Coronary artery (tissue), 2 donors: Measurements from ENCODE around the gene IRF1.

Experiments
- DNase-seq: peaks from one replicate; pipeline ENCODE4 v3.0.0-alpha.2; 2017; ENCODE audit warnings: low spot score
- H3K27ac ChIP-seq, 2 donors: fragments of 200-600 bp; sonication (generic); one replicate each; pipeline ENCODE4 v1.5.1; 2016 to 2019
- H3K4me3 ChIP-seq: fragments of 200-600 bp; sonication (generic); 2 replicates; pipeline ENCODE4 v1.5.1; 2016; ENCODE audit warnings: mild to moderate bottlenecking, moderate library complexity
- TF ChIP-seq, protein P1 (sequence below): fragments of 200-600 bp; sonication (generic); IDR thresholded peaks from one replicate; pipeline ENCODE4 v1.5.1; 2019; ENCODE audit warnings: antibody characterized with exemption

The IRF1 gene

DNA sequence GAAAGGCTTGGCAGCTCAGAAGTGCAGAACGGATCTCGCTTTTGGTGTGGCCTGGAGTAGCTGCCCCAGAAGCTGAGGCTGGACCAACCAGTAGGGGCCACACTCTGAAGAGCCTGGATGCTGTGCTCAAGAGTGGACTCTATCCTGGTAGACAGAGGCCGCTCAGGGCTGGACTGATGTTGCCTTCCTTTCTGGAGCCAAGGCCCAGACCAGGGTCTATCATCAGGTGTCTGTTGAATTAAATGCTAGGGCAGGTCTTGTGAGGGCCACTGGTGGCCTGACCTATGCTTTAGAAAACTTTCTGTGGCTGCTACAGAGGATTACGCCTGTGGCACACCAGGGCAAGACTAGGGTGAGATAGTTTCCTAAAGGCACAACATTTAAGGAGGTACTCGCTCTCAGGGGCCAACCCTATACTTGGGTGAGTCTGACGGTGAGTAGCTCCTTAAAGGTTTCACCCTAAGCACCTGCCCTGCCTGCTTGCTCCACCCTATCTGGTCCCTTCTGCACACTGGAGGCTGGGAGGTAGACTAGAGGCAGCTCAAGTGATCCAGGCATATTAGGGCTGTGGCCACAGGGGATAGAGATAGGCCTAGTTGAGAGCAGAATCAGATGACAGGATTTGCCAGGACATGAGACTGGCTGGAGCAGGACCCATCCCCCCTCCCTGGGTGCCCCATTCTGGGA, 9.8 kb upstream of the IRF1 start:
- Histone ChIP-seq H3K27ac (peak overlapping the region in 1 of 2 donors; percentile 26), H3K4me3 (no peak overlapping the region)
- peak; percentile 69 for DNase-seq
- TF ChIP-seq, protein P1, sequence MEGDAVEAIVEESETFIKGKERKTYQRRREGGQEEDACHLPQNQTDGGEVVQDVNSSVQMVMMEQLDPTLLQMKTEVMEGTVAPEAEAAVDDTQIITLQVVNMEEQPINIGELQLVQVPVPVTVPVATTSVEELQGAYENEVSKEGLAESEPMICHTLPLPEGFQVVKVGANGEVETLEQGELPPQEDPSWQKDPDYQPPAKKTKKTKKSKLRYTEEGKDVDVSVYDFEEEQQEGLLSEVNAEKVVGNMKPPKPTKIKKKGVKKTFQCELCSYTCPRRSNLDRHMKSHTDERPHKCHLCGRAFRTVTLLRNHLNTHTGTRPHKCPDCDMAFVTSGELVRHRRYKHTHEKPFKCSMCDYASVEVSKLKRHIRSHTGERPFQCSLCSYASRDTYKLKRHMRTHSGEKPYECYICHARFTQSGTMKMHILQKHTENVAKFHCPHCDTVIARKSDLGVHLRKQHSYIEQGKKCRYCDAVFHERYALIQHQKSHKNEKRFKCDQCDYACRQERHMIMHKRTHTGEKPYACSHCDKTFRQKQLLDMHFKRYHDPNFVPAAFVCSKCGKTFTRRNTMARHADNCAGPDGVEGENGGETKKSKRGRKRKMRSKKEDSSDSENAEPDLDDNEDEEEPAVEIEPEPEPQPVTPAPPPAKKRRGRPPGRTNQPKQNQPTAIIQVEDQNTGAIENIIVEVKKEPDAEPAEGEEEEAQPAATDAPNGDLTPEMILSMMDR: no peak

DNA sequence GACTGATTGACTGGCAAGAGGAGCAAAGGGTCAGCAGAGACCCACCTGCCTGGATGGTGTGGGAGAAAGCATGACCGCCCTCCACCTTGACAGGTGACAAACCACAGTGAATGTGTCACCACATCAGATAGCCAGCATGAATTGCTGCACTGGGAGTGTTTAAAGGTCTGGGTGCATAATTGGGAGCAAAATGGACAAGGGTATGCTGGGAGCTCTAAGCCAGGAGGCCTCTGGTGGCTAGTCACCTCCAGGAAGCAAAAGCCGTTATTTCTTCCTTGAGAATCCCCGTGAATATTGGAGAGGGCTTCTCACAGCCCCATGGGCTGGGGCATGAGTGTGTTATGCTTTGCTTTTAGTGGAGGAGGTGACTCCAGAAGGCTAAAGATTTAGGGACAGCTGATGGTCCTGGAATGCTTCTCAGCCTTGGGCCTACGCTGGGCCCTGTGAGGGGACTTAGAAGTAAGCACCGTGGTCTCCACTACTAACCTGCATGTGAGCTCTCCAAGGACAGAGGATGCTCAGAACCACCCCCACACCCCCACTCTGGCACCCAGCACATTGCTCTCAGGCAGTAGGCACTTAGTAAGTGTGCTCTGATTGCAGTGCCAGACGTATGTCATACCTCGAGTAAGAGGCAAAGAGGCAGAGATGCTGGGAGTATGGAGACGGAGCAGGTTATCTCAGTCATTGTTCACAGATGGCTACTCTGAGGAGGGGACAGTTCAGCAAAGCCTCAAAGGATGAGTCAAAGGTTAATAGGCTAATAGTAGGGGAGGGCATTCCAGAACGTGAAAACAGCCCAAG, 9.1 kb upstream of the IRF1 start:
- peak overlapping the region in 1 of 2 donors; percentile 97 for H3K27ac ChIP-seq
- DNase-seq: no peak

DNA sequence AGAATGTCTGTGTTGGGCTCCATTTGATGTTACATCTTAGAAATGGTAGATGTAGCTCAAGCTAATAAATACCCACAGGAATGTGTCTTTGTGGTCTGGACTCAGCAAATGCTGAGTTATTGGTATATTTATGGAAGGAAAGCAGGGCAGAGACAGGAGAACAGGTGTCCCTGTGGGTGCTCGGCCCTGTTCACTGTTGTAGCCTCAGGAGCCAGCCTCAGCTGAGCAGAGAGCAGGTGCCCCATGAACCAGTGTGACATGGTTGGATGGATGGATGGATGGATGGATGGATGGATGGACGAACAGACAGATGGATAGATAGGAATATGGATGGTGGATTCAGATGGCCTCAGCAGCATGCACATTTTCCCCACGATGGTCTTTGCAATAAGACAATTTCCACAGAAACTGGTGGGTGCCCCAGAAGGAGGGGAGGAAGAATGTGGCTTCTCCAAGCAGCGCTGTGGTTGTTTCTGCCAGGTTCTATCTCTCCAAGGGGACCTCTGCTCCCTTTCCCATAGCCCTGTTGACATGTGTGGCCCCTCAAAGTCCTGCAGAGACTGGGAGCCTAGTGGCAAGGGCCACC, 8.2 kb upstream of the IRF1 start:
- no peak for DNase-seq
- Histone ChIP-seq H3K4me3 (no peak overlapping the region), H3K27ac (peak overlapping the region; percentile 93 to 97)
- TF ChIP-seq, protein P1: no peak

More for the DNA sequence above, 9.1 kb upstream of the IRF1 start:
- TF ChIP-seq, protein P1: no peak
- H3K4me3 ChIP-seq: no peak overlapping the region

DNA sequence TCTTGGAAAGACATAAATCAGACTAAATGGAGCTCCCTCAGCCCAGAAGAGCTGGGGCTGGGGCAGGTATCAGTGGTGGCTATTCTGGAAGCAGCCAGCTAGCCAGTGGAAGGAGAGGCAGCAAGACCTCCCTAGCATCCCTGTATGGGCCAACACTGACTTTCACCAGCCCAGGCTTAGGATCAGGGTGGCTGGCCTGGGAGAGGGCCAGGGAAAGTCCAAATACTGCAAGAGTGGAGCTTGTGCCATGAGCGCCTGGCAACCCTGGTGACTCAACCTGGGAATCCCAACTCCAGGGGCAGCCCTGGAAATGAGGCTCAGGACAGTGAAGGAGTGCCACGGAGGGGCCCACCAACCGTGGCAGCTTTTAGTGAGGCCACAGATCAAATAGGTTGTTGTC, 7.6 kb upstream of the IRF1 start:
- TF ChIP-seq, protein P1: no peak
- Histone ChIP-seq H3K4me3 (no peak overlapping the region), H3K27ac (peak overlapping the region; percentile 93 to 97)
- DNase-seq: peak; percentile 86

DNA sequence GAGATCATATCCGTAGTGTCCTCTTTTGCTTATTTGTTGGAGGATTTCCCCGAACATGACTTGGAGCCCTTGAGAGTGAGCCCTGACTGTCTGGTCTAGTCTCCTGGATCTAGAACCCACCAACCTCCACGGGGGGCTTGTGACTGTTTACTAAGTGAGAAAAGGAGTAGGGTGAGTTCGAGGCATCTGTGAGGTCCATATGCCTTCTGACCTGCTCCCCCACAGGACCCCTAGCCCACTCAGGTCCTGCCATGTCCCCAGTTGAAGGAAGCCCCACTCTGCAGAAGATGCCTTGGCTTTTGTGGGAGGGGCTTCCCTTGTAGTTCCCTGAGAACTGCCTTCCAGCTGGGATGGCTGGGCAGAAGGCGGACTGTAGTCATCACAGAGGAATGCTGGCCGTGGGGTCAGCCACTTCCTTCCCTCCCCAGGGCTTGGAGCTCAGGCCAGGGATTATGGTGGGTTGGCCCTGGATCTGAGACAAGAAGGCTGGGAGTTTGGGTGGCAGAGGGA, 7.0 kb upstream of the IRF1 start:
- Histone ChIP-seq H3K27ac (peak overlapping the region; percentile 93 to 97), H3K4me3 (peak overlapping the region; percentile 68)
- TF ChIP-seq, protein P1: no peak
- DNase-seq: peak; percentile 91

DNA sequence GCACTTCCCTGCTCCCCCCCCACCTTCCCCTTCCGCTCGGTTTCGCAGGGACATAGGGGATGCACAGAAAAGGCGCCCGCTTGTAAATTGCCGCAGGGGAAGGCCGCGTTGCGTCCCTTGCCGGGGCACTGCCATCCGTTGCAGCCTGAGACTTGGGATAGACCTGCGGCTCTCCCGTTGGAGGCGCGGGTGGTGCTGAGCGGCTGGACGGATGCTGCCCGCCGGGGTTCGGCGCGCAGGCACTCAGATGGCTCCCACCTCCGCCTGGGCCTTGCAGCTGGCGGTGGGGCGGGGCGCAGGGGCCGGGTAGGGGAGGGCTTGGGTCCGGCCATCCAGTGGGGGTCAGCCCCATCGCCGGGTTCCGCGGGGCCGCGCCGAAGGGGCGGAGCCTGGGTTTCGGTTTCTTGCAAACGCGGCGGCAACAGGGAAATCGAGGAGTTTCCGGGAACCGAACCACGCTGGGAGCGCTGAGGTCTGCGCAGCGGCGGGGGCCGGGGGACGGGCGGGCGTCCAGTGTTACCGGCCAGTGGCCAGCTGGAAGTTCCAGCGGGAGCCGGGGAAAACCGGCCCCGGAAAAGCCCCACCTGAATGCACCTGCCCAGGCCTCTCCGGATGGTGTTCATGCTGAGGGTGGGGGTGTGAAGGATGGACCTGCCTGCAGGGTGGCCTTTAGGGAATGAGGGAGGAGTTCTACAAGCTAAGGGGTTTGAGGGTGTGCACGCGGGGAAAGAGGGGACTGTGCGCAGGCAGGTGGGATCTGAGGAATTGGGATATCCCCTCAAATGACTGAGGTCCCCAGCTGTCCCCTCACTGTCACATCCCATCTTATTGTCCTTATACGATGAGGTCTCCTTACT, 6.3 kb upstream of the IRF1 start:
- Histone ChIP-seq H3K4me3 (peak overlapping the region; percentile 68), H3K27ac (peak overlapping the region; percentile 93 to 97)
- TF ChIP-seq, protein P1: no peak
- peak; percentile 94 for DNase-seq
